Lung microvascular endothelial cell (primary cell): ENCODE results near the gene PWWP2B. TPM values are rescaled to one million over a fixed set of nuclear protein-coding genes. Genes with fewer than 3 reads are reported as not detected.
A peak's percentile ranks its signal among the peaks of the same experiment; 100 is the strongest.

Experiments used
- DNase-seq, 2 donors: peaks; one replicate each; pipeline versions ENCODE4 v3.0.0 to v3.0.0-alpha.2; 2010; ENCODE audit warnings: low read depth in 2 of 2
- total RNA-seq: library from RNA; depleted of rRNA; stranded (reverse); fragments of >200 nt; gene quantifications from 2 replicates; pipeline ENCODE4 v1.2.1, GENCODE V29; 2014

The PWWP2B gene
- total RNA-seq, 1 donor from 2014 or later: 9.1 TPM

GRCh38 chr10:132446195-132446581 lies 49.2 kb downstream of the PWWP2B start:
- DNase-seq: no peak

GRCh38 chr10:132446661-132447445 lies 49.9 kb downstream of the PWWP2B start:
- peak; percentile 37 to 48 for DNase-seq

- no peak for DNase-seq
Measured at GRCh38 chr10:132447446-132448247, 50.6 kb downstream of the PWWP2B start.

GRCh38 chr10:132448248-132448731 lies 51.3 kb downstream of the PWWP2B start:
- peak in 1 of 2 donors; percentile 29 for DNase-seq

- DNase-seq: no peak
Measured at GRCh38 chr10:132449051-132449810, 52.2 kb downstream of the PWWP2B start.

GRCh38 chr10:132449811-132450181 lies 52.8 kb downstream of the PWWP2B start:
- no peak for DNase-seq

GRCh38 chr10:132450466-132450824 lies 53.4 kb downstream of the PWWP2B start:
- DNase-seq: no peak

- no peak for DNase-seq
Measured at GRCh38 chr10:132450825-132451505, 54.0 kb downstream of the PWWP2B start.

GRCh38 chr10:132451506-132452215 lies 54.7 kb downstream of the PWWP2B start:
- no peak for DNase-seq

GRCh38 chr10:132452216-132452650 lies 55.2 kb downstream of the PWWP2B start:
- DNase-seq: peak; percentile 10 to 19

- DNase-seq: peak; percentile 73 to 93
Measured at GRCh38 chr10:132452651-132453469, 55.9 kb downstream of the PWWP2B start.

GRCh38 chr10:132453470-132453861 lies 56.5 kb downstream of the PWWP2B start:
- no peak for DNase-seq

- no peak for DNase-seq
Measured at GRCh38 chr10:132454296-132455198, 57.5 kb downstream of the PWWP2B start.

GRCh38 chr10:132455441-132455971 lies 58.5 kb downstream of the PWWP2B start:
- DNase-seq: no peak

GRCh38 chr10:132455986-132456847 lies 59.2 kb downstream of the PWWP2B start:
- DNase-seq: no peak

GRCh38 chr10:132456881-132457280 lies 59.9 kb downstream of the PWWP2B start:
- DNase-seq: no peak

- peak in 1 of 2 donors; percentile 9 for DNase-seq
Measured at GRCh38 chr10:132457328-132458070, 60.5 kb downstream of the PWWP2B start.
